ENCODE results near the gene FAM89A. TPM values are rescaled to one million over a fixed set of nuclear protein-coding genes. Genes with fewer than 3 reads are reported as not detected.

The FAM89A gene
- 1 to 10 TPM; 1.3 to 1.8 TPM for total RNA-seq
- 0.83 to 5.6 reads per million in 2 donors for total RNA-seq

GRCh38 chr1:231040019-231040799 is at the start of gene FAM89A:
Gene FAM89A (minus strand): TSS chr1:231040254. CDS start chr1:231040211, 43 bp downstream.
- ATAC-seq (peak; percentile 84), DNase-seq (peak; percentile 54 to 71 (median 63))
- no peaks in the 10 kb centered on the region for H3K9me3 ChIP-seq (ENCODE audit: control insufficient read depth, low read length, poor library complexity, severe bottlenecking)
- peak within 1 kb of the TSS; percentile 91 for H3K4me3 Mint-ChIP-seq
- peak within 1 kb of the TSS; percentile 60 for H3K27ac Mint-ChIP-seq
- H3K27me3 Mint-ChIP-seq, result peaks cover 5% of the 10 kb centered on the region
- H3K36me3 Mint-ChIP-seq (ENCODE audit: low read depth), result peaks cover 2% of the 10 kb centered on the region
- peaks cover 13% of the 10 kb centered on the region for H3K4me1 Mint-ChIP-seq

- DNase-seq, result no peak
- ATAC-seq, result no peak
- Mint-ChIP-seq H3K4me3 (no peak overlapping the region), H3K36me3 (ENCODE audit: low read depth) (peaks cover 4% of the 10 kb centered on the region), H3K27ac (no peak overlapping the region), H3K4me1 (peaks cover 3% of the 10 kb centered on the region), H3K27me3 (peaks cover 27% of the 10 kb centered on the region)
- H3K9me3 ChIP-seq (ENCODE audit: control insufficient read depth, low read length, poor library complexity, severe bottlenecking), result no peaks in the 10 kb centered on the region
Observed at GRCh38 chr1:231084353-231084752, 44.3 kb upstream of the FAM89A start.

GRCh38 chr1:231079163-231079562 is 39.1 kb upstream of the FAM89A start:
- Mint-ChIP-seq H3K27ac (no peak overlapping the region), H3K4me1 (peaks cover 3% of the 10 kb centered on the region), H3K36me3 (ENCODE audit: low read depth) (peaks cover 4% of the 10 kb centered on the region), H3K4me3 (no peak overlapping the region), H3K27me3 (peaks cover 18% of the 10 kb centered on the region)
- H3K9me3 ChIP-seq (ENCODE audit: control insufficient read depth, low read length, poor library complexity, severe bottlenecking), result no peaks in the 10 kb centered on the region
- ATAC-seq, result no peak
- no peak for DNase-seq

GRCh38 chr1:231078250-231078649 is 38.2 kb upstream of the FAM89A start:
- Mint-ChIP-seq H3K27ac (no peak overlapping the region), H3K4me3 (no peak overlapping the region), H3K4me1 (peaks cover 3% of the 10 kb centered on the region), H3K36me3 (ENCODE audit: low read depth) (peaks cover 4% of the 10 kb centered on the region), H3K27me3 (peaks cover 18% of the 10 kb centered on the region)
- H3K9me3 ChIP-seq (ENCODE audit: control insufficient read depth, low read length, poor library complexity, severe bottlenecking), result no peaks in the 10 kb centered on the region
- DNase-seq (no peak), ATAC-seq (no peak)

- DNase-seq, result no peak
- Mint-ChIP-seq H3K36me3 (ENCODE audit: low read depth) (peaks cover 4% of the 10 kb centered on the region), H3K27me3 (peaks cover 13% of the 10 kb centered on the region), H3K27ac (no peak overlapping the region), H3K4me3 (no peak overlapping the region), H3K4me1 (peaks cover 3% of the 10 kb centered on the region)
- ATAC-seq, result no peak
- no peaks in the 10 kb centered on the region for H3K9me3 ChIP-seq (ENCODE audit: control insufficient read depth, low read length, poor library complexity, severe bottlenecking)
Observed at GRCh38 chr1:231076802-231077201, 36.7 kb upstream of the FAM89A start.

GRCh38 chr1:231075497-231075896 is 35.4 kb upstream of the FAM89A start:
- Mint-ChIP-seq H3K36me3 (ENCODE audit: low read depth) (no peaks in the 10 kb centered on the region), H3K4me3 (no peak overlapping the region), H3K4me1 (peaks cover 3% of the 10 kb centered on the region), H3K27me3 (peaks cover 13% of the 10 kb centered on the region), H3K27ac (no peak overlapping the region)
- ATAC-seq (no peak), DNase-seq (no peak)
- no peaks in the 10 kb centered on the region for H3K9me3 ChIP-seq (ENCODE audit: control insufficient read depth, low read length, poor library complexity, severe bottlenecking)

- Mint-ChIP-seq H3K4me3 (no peak overlapping the region), H3K36me3 (ENCODE audit: low read depth) (no peaks in the 10 kb centered on the region), H3K27ac (no peak overlapping the region), H3K4me1 (peaks cover 5% of the 10 kb centered on the region), H3K27me3 (peaks cover 8% of the 10 kb centered on the region)
- no peaks in the 10 kb centered on the region for H3K9me3 ChIP-seq (ENCODE audit: control insufficient read depth, low read length, poor library complexity, severe bottlenecking)
- no peak for DNase-seq
- ATAC-seq, result no peak
Observed at GRCh38 chr1:231075020-231075419, 35.0 kb upstream of the FAM89A start.

GRCh38 chr1:231074046-231074445 is 34.0 kb upstream of the FAM89A start:
- no peaks in the 10 kb centered on the region for H3K9me3 ChIP-seq (ENCODE audit: control insufficient read depth, low read length, poor library complexity, severe bottlenecking)
- Mint-ChIP-seq H3K36me3 (ENCODE audit: low read depth) (no peaks in the 10 kb centered on the region), H3K4me3 (no peak overlapping the region), H3K27me3 (no peaks in the 10 kb centered on the region), H3K4me1 (peaks cover 2% of the 10 kb centered on the region), H3K27ac (no peak overlapping the region)
- ATAC-seq, result no peak
- DNase-seq, result no peak

GRCh38 chr1:231073331-231073730 is 33.3 kb upstream of the FAM89A start:
- no peak overlapping the region for H3K4me3 Mint-ChIP-seq
- H3K36me3 Mint-ChIP-seq (ENCODE audit: low read depth), result no peaks in the 10 kb centered on the region
- ATAC-seq (no peak), DNase-seq (no peak)
- no peak overlapping the region for H3K27ac Mint-ChIP-seq
- no peaks in the 10 kb centered on the region for H3K27me3 Mint-ChIP-seq
- no peaks in the 10 kb centered on the region for H3K9me3 ChIP-seq (ENCODE audit: control insufficient read depth, low read length, poor library complexity, severe bottlenecking)
- peaks cover 2% of the 10 kb centered on the region for H3K4me1 Mint-ChIP-seq

GRCh38 chr1:231072502-231073094 is 32.5 kb upstream of the FAM89A start:
- Mint-ChIP-seq H3K4me1 (peaks cover 4% of the 10 kb centered on the region), H3K36me3 (ENCODE audit: low read depth) (no peaks in the 10 kb centered on the region), H3K27me3 (no peaks in the 10 kb centered on the region), H3K4me3 (no peak overlapping the region), H3K27ac (no peak overlapping the region)
- ATAC-seq (no peak), DNase-seq (no peak)
- no peaks in the 10 kb centered on the region for H3K9me3 ChIP-seq (ENCODE audit: control insufficient read depth, low read length, poor library complexity, severe bottlenecking)

- no peak for DNase-seq
- Mint-ChIP-seq H3K27ac (no peak overlapping the region), H3K27me3 (no peaks in the 10 kb centered on the region), H3K36me3 (ENCODE audit: low read depth) (no peaks in the 10 kb centered on the region), H3K4me3 (no peak overlapping the region), H3K4me1 (peaks cover 4% of the 10 kb centered on the region)
- no peak for ATAC-seq
- no peaks in the 10 kb centered on the region for H3K9me3 ChIP-seq (ENCODE audit: control insufficient read depth, low read length, poor library complexity, severe bottlenecking)
Observed at GRCh38 chr1:231072041-231072440, 32.0 kb upstream of the FAM89A start.

- DNase-seq (no peak), ATAC-seq (no peak)
- peaks cover 4% of the 10 kb centered on the region for H3K4me1 Mint-ChIP-seq
- H3K27ac Mint-ChIP-seq, result no peak overlapping the region
- peaks cover 10% of the 10 kb centered on the region for H3K27me3 Mint-ChIP-seq
- H3K4me3 Mint-ChIP-seq, result no peak overlapping the region
- no peaks in the 10 kb centered on the region for H3K9me3 ChIP-seq (ENCODE audit: control insufficient read depth, low read length, poor library complexity, severe bottlenecking)
- no peaks in the 10 kb centered on the region for H3K36me3 Mint-ChIP-seq (ENCODE audit: low read depth)
Observed at GRCh38 chr1:231070758-231071444, 30.8 kb upstream of the FAM89A start.

GRCh38 chr1:231069333-231069732 is 29.3 kb upstream of the FAM89A start:
- H3K36me3 Mint-ChIP-seq (ENCODE audit: low read depth), result no peaks in the 10 kb centered on the region
- peaks cover 4% of the 10 kb centered on the region for H3K4me1 Mint-ChIP-seq
- H3K9me3 ChIP-seq (ENCODE audit: control insufficient read depth, low read length, poor library complexity, severe bottlenecking), result no peaks in the 10 kb centered on the region
- H3K4me3 Mint-ChIP-seq, result no peak overlapping the region
- no peak for ATAC-seq
- H3K27ac Mint-ChIP-seq, result no peak overlapping the region
- DNase-seq, result no peak
- H3K27me3 Mint-ChIP-seq, result peaks cover 11% of the 10 kb centered on the region
